GM20431 (cell line): ENCODE measurements around the gene NPIPA1.
"Not testable (repeated sequence)": the region's sequence is repeated elsewhere in the genome, so short reads cannot be mapped to it uniquely, and the experiment has no call there.

Source experiments
- in situ Hi-C: fragments of 300-500 bp; cut with MseI, MboI; formaldehyde crosslinking; loops from one replicate; pipeline ENCODE4 v1.15.0; 2020; ENCODE audit warnings: low sequenced_read_pairs; ENCODE audit not compliant: unreplicated experiment

Gene NPIPA1

DNA sequence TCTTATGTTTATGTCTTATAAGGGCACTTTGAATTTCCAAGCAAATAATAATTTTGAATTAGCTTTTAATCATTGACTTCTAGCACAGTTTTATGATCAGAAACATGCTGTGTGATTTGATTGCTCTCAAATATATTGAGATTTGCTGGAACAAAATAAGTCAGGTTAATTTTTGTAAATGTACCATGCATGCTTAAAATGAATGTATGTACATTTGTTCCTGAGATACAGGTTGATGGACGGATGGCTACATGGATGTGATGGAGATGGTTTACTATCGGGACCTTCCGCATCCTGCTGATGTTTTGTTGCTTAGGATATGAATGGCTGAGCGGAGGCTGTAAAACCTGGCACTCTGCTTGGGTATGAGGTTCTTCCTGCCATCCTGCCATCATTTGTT lies at the start of gene NPIPA1:
NPIPA1 (plus strand) TSS at position 301 of the 400 bp plus-strand sequence; CDS start at position 301, 0 bp downstream.
- in situ Hi-C loops, result not testable (repeated sequence)

DNA sequence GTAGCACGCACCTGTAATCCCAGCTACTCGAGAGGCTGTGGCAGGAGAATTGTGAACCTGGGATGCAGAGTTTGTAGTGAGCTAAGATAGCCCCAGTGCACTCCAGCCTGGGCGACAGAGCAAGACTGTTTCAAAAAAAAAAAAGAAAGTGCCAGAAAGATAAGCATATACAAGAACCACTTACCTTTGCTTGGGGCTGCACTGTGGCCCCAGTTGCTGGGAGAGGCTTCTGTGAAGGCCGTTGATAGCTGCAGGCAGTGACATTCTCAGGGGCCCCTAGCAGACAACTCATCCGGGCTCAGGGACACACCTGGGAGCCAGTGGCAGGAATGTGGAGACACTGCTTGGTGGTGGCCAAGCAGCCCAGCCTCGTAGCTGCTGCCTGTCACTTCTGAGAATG lies 45.1 kb upstream of the NPIPA1 start:
- in situ Hi-C loops, result not testable (repeated sequence)

DNA sequence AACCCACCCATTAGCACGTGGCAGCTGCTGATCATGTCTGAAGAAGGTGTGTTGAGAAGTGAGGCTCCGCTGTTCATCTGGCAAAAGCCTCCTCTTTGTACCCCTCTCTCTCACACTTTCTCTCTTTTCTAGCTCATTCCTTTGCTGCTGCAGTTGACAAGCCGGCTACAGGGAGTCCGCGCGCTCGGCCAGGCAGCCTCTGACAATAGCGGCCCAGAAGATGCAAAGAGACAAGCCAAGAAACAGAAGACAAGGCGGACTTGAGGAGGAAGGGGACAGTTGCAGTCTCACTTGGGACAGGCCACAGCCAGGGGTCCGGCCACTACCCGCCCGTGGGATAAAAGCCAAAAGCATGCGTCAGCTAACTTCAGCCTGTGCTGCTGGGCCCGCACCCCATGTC lies 41.9 kb upstream of the NPIPA1 start:
- in situ Hi-C loops, result not testable (repeated sequence)

DNA sequence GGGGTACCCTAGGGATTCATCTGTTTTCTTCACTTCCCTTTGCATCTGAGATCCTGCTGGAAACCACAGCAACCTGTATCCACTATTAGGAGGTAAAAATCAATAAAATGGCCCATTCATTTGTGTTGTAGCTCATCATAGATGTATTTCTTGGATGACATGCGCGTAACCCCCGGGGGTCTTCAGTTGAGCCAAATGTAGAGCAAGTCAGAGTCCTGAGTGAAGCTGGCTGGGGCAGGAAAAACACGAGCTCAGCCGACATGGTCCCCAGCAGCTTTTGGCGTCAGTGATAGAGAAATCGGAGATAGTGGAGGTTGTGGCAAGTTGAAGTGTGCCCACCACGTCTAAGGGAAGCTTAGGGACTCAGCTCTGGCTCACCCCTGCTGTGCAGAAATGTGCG lies 41.2 kb upstream of the NPIPA1 start:
- in situ Hi-C loops, result not testable (repeated sequence)

DNA sequence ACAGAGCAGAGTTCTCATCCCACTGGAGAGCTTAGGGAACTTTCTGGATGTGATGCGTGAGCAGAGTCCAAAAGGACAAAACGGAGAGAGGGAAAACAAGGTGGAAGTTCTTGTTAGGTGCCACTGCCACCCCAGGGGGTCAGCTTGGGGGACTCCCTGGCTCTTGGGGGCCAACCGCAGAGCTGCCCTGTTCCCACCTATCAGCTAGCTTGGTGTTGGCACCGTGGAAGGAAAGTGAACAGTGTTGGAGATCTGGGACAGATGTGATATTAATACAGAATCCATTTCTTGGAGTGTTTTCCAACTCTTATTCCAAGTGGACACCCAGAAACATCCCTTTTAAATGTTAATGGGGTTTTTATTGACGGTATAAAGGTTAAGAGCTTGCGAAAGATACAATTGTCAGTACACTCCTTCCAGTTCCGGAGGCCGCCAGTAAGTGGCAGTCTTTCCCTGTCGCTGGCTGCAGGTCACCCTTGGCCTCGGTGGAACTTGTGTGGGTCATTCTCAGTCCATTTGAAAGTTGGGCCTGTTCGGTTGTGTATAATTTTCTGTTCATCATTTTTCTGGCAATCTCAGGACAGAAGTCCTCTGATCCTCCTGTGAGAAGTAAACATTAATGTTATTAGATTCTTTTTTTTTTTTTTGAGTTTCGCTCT lies 40.1 kb upstream of the NPIPA1 start:
- in situ Hi-C loops, result not testable (repeated sequence)

DNA sequence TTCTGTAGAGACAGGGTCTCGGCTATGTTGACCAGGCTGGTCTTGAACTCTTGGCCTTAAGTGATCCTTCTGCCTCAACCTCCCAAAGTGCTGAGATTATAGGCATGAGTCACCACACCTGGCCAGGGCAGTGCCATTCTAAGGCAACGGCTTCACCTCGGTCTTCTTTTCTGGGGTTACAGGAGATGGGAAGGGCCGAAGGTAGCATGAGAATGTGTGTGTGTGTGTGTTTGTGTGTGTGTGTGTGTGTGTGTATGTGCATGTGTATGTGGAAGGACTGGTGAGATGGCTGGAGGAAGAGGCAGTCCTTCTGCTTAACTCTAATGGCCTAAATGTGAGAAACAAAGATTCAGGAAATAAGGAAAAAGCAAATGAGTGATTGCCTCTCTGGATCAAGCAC lies 39.1 kb upstream of the NPIPA1 start:
- in situ Hi-C loops, result not testable (repeated sequence)

DNA sequence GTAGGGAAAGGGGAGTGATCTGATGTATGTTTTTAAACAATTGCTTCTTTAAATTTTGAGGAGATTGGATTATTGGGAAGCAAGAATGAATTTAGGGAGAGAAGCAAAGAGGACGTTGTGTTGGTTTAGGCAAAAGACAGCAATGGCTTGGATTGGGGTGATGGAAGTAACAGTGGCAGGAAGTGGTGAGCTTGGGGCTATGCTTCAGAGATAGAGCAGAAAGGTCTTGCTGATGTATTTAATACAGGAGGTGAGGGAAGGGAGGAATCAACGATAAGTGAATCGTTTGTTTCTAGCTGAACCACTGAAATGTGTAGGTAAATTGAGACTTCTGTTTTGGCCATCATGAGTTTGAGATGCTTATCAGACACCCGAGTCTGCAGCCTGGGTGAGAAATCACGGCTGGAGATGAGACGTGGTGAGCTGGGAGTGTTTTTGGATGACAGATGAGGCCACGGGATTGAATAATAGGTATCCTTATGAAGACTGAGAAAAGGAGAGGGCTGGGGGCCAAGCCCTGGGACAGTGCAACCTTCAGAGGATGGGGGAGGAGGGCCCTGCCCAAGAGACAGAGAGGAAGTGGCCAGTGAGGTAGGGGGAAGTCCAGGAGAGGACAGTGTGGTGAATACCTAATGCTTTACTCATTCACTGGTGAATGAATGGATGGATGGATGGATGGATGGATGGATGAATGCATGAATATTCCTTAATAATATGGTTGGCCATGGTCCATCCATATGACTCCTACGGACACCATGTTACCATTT lies 33.9 kb upstream of the NPIPA1 start:
- in situ Hi-C loops, result not testable (repeated sequence)

DNA sequence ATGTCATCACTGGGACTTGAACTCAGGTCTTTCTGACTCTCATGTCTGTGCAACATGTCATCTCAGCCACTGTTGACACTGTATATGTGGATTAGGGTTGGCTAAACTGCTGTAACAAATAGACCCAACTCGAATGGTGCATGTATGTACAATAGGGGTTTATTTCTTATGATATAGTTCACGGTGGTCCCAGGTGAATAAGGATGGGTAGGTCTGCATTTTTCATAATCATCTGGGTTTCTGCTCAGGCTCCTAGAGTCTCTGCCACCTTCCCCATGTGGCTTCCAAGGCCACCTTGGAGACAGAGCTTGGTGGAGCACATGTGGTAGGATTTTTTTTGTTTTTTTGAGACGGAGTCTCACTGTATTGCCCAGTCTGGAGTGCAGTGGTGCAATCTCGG lies 27.5 kb upstream of the NPIPA1 start:
- in situ Hi-C loops, result not testable (repeated sequence)

DNA sequence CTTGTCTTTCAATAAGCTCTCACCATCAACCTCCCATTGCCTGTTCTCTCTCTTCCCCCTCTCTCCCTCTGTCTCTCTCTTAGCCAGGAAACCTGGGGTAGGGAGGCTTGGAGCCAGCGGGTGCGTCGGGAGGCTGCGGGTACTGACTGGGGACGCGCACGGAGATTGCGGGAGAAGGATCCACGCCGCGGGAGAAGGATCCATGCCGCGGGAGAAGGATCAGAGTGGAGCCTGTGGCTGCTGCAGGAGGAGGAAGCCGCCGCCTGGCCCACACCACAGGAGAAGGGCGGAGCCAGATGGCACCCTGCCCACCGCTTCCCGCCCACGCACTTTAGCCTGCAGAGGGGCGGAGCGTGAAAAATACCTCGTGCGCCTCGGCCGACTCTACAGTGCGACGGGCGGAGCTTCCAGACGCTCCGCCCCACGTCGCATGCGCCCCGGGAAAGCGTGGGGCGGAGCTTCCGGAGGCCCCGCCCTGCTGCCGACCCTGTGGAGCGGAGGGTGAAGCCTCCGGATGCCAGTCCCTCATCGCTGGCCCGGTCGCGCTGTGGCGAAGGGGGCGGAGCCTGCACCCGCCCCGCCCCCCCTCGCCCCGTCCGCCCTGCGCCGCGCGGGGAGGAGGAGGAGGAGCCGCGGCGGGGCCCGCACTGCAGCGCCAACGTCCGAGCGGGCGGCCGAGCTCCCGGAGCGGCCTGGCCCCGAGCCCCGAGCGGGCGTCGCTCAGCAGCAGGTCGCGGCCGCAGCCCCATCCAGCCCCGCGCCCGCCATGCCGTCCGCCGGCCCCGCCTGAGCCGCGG lies 26.2 kb upstream of the NPIPA1 start:
- in situ Hi-C loops, result not testable (repeated sequence)

DNA sequence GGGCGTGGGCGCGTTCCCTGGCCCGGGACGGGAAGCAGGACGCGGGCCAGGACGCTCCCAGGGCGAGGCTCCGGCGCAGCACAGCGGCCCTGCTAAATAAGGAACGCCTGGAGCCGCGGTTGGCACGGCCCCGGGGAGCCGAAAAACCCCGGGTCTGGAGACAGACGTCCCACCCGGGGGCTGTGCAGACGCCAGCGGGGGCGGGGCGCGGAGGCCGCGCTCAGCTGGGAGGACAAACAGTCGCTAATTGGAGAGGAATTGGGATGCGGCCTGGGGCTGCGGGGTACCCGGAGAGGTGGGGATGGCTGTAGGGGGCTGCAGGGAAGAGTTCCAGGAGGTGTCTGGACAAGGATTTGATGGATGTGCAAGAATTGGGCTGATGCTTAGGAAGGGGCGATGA lies 25.3 kb upstream of the NPIPA1 start:
- in situ Hi-C loops, result not testable (repeated sequence)

DNA sequence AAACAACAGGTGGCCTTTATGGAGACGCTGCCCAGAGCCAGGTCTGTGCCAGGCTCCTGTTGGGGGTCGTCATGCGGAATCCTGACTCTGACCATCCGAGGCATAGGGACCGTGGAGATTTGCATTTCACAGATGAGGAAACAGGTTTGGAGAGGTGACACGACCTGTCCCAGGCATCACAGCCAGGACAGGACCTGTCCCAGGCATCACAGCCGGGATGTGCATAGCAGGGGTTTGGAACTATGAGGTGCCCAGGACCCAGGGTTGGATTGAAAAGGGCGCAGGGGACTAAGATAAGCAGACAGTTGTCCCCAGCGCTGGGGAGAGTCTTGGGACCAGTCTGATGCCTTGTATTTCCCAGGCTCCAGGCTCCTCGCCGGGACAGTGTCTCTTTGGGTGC lies 24.7 kb upstream of the NPIPA1 start:
- in situ Hi-C loops, result not testable (repeated sequence)

DNA sequence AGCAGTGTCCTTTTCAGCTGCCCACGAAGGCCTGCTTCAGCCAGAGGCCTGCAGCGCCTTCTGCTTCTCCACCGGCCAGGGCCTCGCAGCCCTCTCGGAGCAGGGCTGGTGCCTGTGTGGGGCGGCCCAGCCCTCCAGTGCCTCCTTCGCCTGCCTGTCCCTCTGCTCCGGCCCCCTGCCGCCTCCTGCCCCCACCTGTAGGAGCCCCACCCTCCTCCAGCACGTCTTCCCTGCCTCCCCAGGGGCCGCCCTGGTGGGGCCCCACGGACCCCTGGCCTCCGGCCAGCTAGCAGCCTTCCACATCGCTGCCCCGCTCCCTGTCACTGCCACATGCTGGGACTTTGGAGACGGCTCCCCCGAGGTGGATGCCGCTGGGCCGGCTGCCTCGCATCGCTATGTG lies 18.7 kb upstream of the NPIPA1 start:
- in situ Hi-C loops, result not testable (repeated sequence)

DNA sequence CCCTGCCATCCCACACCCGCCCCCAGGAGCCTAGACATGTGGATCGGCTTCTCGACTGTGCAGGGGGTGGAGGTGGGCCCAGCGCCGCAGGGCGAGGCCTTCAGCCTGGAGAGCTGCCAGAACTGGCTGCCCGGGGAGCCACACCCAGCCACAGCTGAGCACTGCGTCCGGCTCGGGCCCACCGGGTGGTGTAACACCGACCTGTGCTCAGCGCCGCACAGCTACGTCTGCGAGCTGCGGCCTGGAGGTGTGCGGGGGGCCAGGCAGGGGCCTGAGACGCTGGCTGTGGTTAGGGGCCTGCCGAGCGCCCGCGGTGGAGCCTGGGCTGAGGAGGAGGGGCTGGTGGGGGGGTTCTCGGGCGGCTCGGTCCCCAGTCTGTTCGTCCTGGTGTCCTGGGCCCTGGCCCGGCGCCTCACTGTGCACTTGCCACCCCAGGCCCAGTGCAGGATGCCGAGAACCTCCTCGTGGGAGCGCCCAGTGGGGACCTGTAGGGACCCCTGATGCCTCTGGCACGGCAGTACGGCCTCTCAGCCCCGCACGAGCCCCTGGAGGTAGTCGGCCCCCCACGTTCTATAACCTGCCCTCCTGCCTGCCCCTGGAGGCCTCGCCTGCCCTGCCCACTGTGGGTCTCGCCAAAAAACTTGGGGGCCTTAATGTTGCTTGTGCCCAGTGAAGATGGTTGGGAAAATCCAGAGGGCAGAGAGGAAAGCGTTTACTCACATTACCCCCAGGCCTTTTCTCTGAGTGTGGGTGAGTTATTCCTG lies 17.2 kb upstream of the NPIPA1 start:
- in situ Hi-C loops, result not testable (repeated sequence)

DNA sequence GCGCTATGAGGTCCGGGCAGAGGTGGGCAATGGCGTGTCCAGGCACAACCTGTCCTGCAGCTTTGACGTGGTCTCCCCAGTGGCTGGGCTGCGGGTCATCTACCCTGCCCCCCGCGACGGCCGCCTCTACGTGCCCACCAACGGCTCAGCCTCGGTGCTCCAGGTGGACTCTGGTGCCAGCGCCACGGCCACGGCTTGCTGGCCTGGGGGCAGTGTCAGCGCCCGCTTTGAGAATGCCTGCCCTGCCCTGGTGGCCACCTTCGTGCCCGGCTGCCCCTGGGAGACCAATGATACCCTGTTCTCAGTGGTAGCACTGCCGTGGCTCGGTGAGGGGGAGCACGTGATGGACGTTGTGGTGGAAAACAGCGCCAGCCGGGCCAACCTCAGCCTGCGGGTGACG lies 15.0 kb upstream of the NPIPA1 start:
- in situ Hi-C loops, result not testable (repeated sequence)

DNA sequence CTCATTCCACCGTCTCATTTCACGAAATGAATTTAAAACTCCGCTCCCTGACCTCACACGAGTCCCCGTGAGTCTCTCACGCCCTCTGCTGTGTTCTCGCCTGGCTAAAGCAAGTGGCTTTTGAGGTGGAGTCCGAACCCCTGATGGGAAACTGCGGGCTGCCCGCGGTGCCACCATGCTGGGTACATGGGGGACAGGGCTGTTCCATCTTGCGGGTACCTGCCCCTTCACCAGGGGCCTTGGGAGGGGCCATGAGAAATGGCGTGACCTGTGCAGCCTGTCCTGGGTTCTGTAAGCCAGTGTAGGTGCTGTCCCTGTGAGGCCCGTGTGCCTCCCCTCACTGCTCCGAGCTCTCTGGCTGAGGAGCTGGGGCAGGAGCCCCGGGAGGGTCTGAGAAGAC lies 14.3 kb upstream of the NPIPA1 start:
- in situ Hi-C loops, result not testable (repeated sequence)

DNA sequence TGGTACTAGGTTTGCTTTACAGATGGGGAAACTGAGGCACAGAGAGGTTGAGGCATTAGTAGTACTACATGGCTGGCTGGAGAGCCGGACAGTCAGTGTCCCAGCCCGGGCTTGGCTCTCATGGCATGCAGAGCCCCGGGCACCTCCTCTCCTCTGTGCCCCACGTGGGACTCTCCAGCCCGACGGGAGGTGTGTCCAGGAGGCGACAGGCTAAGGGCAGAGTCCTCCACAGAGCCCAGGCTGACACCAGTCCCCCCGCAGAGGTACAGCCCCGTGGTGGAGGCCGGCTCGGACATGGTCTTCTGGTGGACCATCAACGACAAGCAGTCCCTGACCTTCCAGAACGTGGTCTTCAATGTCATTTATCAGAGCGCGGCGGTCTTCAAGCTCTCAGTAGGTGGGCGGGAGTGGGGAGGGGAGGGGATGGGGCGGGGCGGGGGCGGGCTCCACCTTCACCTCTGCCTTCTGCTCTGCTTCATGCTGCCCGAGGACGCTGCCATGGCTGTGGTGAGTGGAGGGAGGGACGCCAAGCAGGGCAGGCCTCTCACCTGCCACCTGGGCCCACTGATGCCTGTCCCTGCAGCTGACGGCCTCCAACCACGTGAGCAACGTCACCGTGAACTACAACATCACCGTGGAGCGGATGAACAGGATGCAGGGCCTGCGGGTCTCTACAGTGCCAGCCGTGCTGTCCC lies 13.7 kb upstream of the NPIPA1 start:
- in situ Hi-C loops, result not testable (repeated sequence)

DNA sequence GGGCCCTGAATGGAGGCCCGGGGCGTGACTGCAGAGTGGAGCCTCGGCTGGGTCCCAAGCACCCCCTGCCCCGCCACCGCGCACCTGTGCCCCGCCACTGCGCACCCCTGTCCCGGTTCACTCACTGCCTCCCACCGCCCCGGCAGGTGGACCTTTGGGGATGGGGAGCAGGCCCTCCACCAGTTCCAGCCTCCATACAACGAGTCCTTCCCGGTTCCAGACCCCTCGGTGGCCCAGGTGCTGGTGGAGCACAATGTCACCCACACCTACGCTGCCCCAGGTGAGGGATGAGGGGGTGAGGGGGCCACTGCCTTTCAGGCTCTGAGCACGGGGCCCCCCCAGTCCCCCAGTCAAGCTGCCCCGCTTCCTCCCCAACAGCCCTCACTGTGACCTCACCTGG lies 12.9 kb upstream of the NPIPA1 start:
- in situ Hi-C loops, result not testable (repeated sequence)

DNA sequence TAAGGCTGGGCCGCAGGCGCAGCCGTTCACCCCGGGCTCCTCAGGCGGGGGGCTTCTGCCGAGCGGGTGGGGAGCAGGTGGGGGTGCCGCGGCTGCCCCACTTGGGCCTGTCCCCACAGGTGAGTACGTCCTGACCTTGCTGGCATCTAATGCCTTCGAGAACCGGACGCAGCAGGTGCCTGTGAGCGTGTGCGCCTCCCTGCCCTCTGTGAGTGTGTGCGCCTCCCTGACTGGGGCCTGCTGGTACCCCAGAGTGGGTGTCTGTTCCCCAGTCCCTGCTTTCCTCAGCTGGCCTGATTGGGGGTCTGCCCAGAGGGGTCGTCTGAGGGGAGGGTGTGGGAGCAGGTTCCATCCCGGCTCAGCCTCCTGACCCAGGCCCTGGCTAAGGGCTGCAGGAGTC lies 12.3 kb upstream of the NPIPA1 start:
- in situ Hi-C loops, result not testable (repeated sequence)

DNA sequence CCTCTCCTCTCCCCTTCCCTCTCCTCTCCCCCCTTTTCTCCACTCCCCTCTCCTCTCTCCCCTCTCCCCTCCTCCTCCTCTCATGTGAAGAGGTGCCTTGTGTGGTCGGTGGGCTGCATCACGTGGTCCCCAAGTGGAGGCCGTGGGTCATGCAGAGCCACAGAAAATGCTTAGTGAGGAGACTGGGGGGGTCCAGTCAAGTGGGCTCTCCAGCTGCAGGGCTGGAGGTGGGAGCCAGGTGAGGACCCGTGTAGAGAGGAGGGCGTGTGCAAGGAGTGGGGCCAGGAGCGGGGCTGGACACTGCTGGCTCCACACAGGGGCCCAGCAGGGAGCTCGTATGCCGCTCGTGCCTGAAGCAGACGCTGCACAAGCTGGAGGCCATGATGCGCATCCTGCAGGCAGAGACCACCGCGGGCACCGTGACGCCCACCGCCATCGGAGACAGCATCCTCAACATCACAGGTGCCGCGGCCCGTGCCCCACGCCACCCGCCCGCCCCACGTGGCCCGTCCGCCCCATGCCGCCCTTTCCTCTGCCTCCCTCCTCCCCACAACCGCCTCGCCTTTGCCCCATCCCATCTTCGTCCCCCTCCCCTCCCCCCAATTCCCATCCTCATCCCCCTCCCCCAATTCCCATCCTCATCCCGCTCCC lies 9.1 kb upstream of the NPIPA1 start:
- in situ Hi-C loops, result not testable (repeated sequence)
